Muscle layer of colon (tissue), 2 donors: Measurements from ENCODE around the gene SLC39A6.
A peak's percentile ranks its signal among the peaks of the same experiment; 100 is the strongest.
"Not testable (repeated sequence)": the region's sequence is repeated elsewhere in the genome, so short reads cannot be mapped to it uniquely, and the experiment has no call there.

Experiments
- H3K27ac ChIP-seq: one replicate; pipeline ENCODE4 v1.7.0; 2013; ENCODE audit warnings: low read depth, mild to moderate bottlenecking, low read length, moderate library complexity
- H3K27me3 ChIP-seq, 2 donors: one replicate each; pipeline ENCODE4 v1.7.0; 2013; ENCODE audit warnings: low read length in 2 of 2, mild to moderate bottlenecking in 2 of 2; ENCODE audit not compliant: insufficient read depth in 2 of 2, control insufficient read depth in 1 of 2
- H3K36me3 ChIP-seq: one replicate; pipeline ENCODE4 v1.7.0; 2013; ENCODE audit warnings: mild to moderate bottlenecking, low read length; ENCODE audit not compliant: insufficient read depth
- H3K4me1 ChIP-seq: one replicate; pipeline ENCODE4 v1.7.0; 2013; ENCODE audit warnings: mild to moderate bottlenecking, low read length; ENCODE audit not compliant: insufficient read depth
- H3K4me3 ChIP-seq, 2 donors: one replicate each; pipeline ENCODE4 v1.7.0; 2013; ENCODE audit warnings: low read length in 2 of 2, low read depth in 1 of 2, mild to moderate bottlenecking in 1 of 2, moderate library complexity in 1 of 2
- H3K9ac ChIP-seq: one replicate; pipeline ENCODE4 v1.7.0; 2013; ENCODE audit warnings: low read length
- H3K9me3 ChIP-seq: one replicate; pipeline ENCODE4 v1.7.0; 2013; ENCODE audit warnings: mild to moderate bottlenecking, low read length
- donor health status: abdominal sarcoma.
- donor health status: Adenocarcinoma of cecum.

Gene SLC39A6

DNA sequence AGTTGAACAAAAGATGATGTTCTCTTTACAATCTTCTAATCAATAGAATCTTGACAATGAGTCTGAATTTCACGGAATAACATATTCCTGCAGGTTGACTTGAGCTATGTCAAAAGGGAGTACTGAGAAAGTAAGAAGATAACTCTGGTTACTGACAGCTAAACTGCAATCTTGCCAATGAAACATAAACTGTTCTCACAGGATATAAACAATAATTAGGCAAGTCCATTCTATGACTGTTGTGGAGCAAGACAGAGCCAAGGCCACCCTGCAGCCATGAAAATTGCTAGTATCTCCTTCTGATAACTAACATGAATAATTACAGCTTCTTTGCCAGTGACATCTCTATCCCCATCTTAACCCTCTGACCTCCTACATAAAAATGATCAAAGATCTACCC, 55.5 kb downstream of the SLC39A6 start:
- H3K27me3 ChIP-seq = peaks cover 0 to 6% of the 10 kb centered on the region in 2 donors
- no peaks in the 10 kb centered on the region for H3K4me1 ChIP-seq
- no peak overlapping the region for H3K27ac ChIP-seq
- H3K4me3 ChIP-seq = no peak overlapping the region
- no peaks in the 10 kb centered on the region for H3K36me3 ChIP-seq
- H3K9me3 ChIP-seq = no peaks in the 10 kb centered on the region
- no peak overlapping the region for H3K9ac ChIP-seq

DNA sequence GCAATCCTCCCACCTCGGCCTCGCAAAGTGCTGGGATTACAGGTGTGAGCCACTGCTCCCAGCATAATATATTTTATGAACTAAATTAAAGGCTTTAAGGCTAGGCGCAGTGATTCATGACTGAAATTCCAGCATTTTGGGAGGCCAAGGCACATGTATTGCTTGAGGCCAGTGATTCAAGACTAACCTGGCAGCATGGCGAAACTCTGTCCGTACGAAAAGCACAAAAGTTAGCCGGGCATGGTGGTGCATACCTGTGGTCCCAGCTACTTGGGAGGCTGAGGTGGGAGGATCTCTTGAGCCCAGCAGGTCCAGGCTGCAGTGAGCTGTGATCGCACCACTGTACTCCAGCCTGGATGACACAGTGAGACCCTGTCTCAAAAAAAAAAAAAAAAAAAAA, 56.7 kb downstream of the SLC39A6 start:
- not testable (repeated sequence) for H3K9me3 ChIP-seq, H3K36me3 ChIP-seq, H3K27me3 ChIP-seq, H3K4me3 ChIP-seq, H3K4me1 ChIP-seq, H3K27ac ChIP-seq, H3K9ac ChIP-seq

DNA sequence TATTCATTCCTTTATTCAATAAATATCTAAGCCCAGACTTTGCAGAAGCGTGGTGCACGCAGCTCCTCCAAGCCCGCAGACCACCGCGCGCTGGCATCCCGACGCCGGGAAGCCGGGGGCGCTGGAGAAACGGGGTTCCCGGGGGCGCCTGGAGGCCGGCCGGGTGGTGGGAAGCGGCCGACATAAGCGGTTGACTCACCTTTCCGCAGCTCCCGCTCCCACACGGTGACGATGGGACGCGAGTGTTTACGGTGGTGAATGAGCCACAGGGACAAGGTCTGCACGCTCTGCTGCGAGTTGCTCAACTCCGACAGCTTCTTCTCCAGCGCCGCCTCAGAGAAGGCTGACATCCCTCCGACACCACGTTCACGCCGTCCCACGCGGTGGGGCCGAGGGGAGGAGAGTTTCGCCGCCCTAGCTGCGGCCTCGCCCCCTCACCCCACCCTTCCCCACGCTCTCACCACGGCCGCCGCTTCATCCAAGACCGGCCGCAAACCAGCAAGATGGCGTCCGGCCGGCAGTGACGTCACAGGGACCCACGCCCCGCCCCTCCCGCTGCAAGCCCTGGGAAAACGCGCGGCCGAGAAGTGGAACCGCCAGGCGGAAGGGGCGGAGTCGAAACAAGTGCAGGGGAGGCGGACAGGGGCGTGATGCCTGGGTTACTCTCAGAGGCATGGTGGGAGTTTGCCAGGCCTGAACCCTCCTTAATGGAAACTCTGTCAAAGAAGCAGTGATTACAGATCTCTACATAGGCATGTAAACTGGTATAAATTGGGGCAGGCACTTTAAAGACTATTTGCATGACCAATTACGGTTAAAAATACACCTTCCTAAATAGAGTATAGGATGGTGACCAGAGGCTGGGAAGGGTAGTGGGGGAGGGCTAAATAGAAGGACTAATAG, 61.8 kb downstream of the SLC39A6 start, which contains the start of gene RPRD1A:
RPRD1A (minus strand) TSS at position 505 of the 903 bp plus-strand sequence; CDS start at position 350, 155 bp downstream.
- no peaks in the 10 kb centered on the region for H3K9me3 ChIP-seq
- peak within 1 kb of the TSS; percentile 47 for H3K9ac ChIP-seq
- peaks cover 13% of the 10 kb centered on the region for H3K4me1 ChIP-seq
- H3K36me3 ChIP-seq = no peaks in the 10 kb centered on the region
- peaks cover 0 to 6% of the 10 kb centered on the region in 2 donors for H3K27me3 ChIP-seq
- peak within 1 kb of the TSS; percentile 89 for H3K27ac ChIP-seq
- peak within 1 kb of the TSS; percentile 43 to 68 for H3K4me3 ChIP-seq

DNA sequence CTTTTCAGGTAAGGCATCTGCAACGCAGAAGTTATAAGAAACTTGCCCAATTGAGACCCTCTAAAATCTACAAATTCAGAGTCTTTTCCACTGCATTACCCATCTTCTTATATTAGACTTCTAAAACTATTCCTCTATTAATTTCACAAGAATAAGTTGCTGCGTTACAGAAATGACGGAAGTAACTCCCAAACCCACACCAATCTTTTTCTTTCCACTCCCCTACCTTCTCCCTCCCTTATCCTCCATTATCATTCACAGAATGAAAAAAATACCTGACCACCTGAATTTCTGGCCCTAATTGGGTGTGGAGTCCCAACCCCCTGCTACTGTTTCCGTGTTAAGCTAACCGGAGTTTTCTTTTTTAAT, 62.5 kb downstream of the SLC39A6 start:
- Histone ChIP-seq H3K9me3 (no peaks in the 10 kb centered on the region), H3K27ac (peak overlapping the region; percentile 89), H3K9ac (peak overlapping the region; percentile 47), H3K36me3 (no peaks in the 10 kb centered on the region), H3K4me1 (peaks cover 13% of the 10 kb centered on the region), H3K27me3 (peaks cover 0 to 6% of the 10 kb centered on the region in 2 donors), H3K4me3 (peak overlapping the region; percentile 43 to 68)

DNA sequence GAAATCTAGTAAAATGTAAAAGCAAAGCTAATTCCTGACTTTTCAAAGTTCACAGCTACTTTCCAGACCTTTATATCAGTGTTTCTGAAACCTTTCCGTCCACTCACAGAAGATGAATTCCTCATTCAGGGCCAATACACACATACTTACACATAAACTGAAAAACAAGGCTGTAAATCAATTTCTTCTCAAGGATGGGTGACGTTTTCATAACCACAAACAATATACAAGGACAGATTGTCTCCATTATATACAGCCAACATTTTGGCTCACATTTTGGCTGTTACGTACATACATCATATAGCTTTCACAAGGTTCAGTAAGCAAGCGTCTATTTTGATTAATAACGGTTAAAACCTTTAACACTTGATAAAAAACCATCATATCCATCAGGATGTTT, 63.1 kb downstream of the SLC39A6 start:
- Histone ChIP-seq H3K9me3 (no peaks in the 10 kb centered on the region), H3K27me3 (peaks cover 0 to 6% of the 10 kb centered on the region in 2 donors), H3K9ac (peak overlapping the region; percentile 47), H3K4me1 (peaks cover 13% of the 10 kb centered on the region), H3K27ac (no peak overlapping the region), H3K36me3 (no peaks in the 10 kb centered on the region), H3K4me3 (peak overlapping the region in 1 of 2 donors; percentile 68)

DNA sequence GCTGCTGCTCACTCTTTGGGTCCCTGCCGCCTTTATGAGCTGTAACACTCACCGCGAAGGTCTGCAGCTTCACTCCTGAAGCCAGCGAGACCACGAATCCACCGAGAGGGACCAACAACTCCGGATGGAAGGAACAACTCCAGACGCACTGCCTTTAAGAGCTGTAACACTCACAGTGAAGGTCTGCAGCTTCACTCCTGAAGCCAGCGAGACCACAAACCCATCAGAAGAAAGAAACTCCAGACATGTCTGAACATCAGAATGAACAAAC, 64.4 kb downstream of the SLC39A6 start:
- not testable (repeated sequence) for H3K36me3 ChIP-seq, H3K27ac ChIP-seq, H3K9ac ChIP-seq, H3K27me3 ChIP-seq, H3K4me3 ChIP-seq, H3K9me3 ChIP-seq
- H3K4me1 ChIP-seq = peaks cover 13% of the 10 kb centered on the region

DNA sequence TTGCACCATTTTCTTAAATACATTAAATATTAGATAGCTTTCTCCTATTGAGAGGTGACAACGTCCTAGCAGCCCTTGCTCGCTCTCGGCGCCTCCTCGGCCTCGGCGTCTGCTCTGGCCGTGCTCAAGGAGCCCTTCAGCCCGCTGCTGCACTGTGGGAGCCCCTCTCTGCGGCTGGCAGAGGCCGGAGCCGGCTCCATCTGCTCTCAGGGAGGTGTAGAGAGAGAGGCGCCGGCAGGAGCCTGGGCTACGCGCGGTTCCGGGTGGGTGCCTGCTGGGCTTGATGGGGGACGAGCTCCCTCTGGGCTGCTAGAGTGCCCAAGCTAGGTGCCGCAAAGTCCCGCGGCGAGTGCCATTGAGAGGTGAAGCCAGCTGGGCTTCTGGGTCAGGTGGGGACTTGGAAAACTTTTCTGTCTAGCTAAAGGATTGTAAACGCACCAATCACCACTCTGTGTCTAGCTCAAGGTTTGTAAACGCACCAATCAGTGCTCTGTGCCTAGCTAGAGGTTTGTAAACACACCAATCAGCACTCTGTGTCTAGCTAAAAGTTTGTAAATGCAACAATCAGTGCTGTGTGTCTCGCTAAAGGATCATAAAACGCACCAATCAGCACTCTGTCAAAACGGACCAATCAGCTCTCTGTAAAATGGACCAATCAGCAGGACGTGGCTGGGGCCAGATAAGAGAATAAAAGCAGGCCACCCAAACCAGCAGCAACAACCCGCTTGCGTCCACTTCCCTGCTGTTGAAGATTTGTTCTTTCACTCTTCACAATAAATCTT, 64.9 kb downstream of the SLC39A6 start:
- peaks cover 13% of the 10 kb centered on the region for H3K4me1 ChIP-seq
- H3K4me3 ChIP-seq = no peak overlapping the region
- no peaks in the 10 kb centered on the region for H3K27me3 ChIP-seq
- H3K27ac ChIP-seq = no peak overlapping the region
- no peaks in the 10 kb centered on the region for H3K36me3 ChIP-seq
- H3K9me3 ChIP-seq = no peaks in the 10 kb centered on the region
- H3K9ac ChIP-seq = no peak overlapping the region

DNA sequence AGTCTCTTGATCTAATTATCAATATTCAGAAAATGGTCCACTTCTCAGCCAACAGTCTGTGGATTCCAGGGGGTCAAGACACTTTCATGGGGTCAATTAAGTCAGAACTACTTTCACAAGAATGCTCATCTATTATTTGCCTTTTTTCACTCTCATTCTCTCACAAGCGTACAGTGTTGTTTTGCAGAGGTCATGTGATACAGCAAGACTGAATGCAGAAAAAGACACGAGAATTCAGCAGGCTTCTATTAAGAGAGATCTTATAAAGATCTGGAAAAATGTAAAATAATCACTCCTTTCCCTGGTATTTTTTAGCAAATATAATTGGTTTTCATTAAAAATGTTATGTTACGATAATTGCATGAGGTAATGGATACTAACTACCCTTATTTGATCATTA, 70.5 kb downstream of the SLC39A6 start:
- Histone ChIP-seq H3K4me1 (peaks cover 9% of the 10 kb centered on the region), H3K9ac (no peak overlapping the region), H3K36me3 (no peaks in the 10 kb centered on the region), H3K27me3 (no peaks in the 10 kb centered on the region), H3K9me3 (no peaks in the 10 kb centered on the region), H3K4me3 (no peak overlapping the region), H3K27ac (no peak overlapping the region)
